Common myeloid progenitor, CD34-positive (primary cell): ENCODE data around the gene SEC62.

Experiments
- CTCF ChIA-PET: fragments of 350-600 bp; sonication (Branson Sonifier 250); formaldehyde crosslinking; loops from one replicate; lab custom pipeline; 2021; ENCODE audit warnings: antibody characterized with exemption; lab: Charles Lee
- POLR2A ChIA-PET: fragments of 350-600 bp; sonication (Branson Sonifier 250); formaldehyde crosslinking; loops from one replicate; lab custom pipeline; 2021; ENCODE audit warnings: antibody characterized with exemption; lab: Charles Lee
- DNase-seq, 3 donors: peaks; one replicate each; pipeline versions ENCODE4 v3.0.0 to v3.0.0-alpha.2; 2013
- H3K27ac ChIP-seq, 2 experiments: 1 replicate in 1 of 2; 2 replicates in 1 of 2; pipeline ENCODE4 v1.7.0; 2013; ENCODE audit warnings: inconsistent platforms in 2 of 2, low read length in 2 of 2, mild to moderate bottlenecking in 2 of 2, low read depth in 1 of 2, moderate library complexity in 1 of 2; ENCODE audit not compliant: severe bottlenecking in 2 of 2, insufficient read depth in 1 of 2, poor library complexity in 1 of 2
- H3K27me3 ChIP-seq, 5 experiments: replicated peaks in 2 of 5; 1 replicate in 3 of 5; 2 replicates in 2 of 5; pipeline versions ENCODE4 v1.6.1 to v1.7.0; 2013; ENCODE audit warnings: low read length in 4 of 5, mild to moderate bottlenecking in 2 of 5, moderate library complexity in 2 of 5, inconsistent platforms in 1 of 5; ENCODE audit not compliant: insufficient read depth in 5 of 5, control insufficient read depth in 4 of 5
- H3K36me3 ChIP-seq, 4 experiments: 1 replicate in 2 of 4; 2 replicates in 2 of 4; pipeline versions ENCODE4 v1.6.1 to v1.7.0; 2013; ENCODE audit warnings: low read length in 3 of 4, control low read depth in 1 of 4, mild to moderate bottlenecking in 1 of 4; ENCODE audit not compliant: control insufficient read depth in 4 of 4, insufficient read depth in 4 of 4
- H3K4me1 ChIP-seq, 4 experiments: 1 replicate in 3 of 4; 2 replicates in 1 of 4; pipeline versions ENCODE4 v1.6.1 to v1.7.1; 2013; ENCODE audit warnings: low read length in 3 of 4, mild to moderate bottlenecking in 3 of 4, control low read depth in 1 of 4, inconsistent platforms in 1 of 4, moderate library complexity in 1 of 4; ENCODE audit not compliant: control insufficient read depth in 4 of 4, insufficient read depth in 4 of 4; ENCODE audit errors: control extremely low read depth in 1 of 4
- H3K4me3 ChIP-seq, 7 experiments: 1 replicate in 4 of 7; 2 replicates in 3 of 7; pipeline versions ENCODE4 v1.5.1 to v1.7.0; 2013; ENCODE audit warnings: mild to moderate bottlenecking in 7 of 7, low read length in 6 of 7, moderate library complexity in 6 of 7, inconsistent platforms in 2 of 7, low read depth in 2 of 7, control low read depth in 1 of 7; ENCODE audit not compliant: insufficient read depth in 4 of 7, control insufficient read depth in 1 of 7; ENCODE audit errors: extremely low read depth in 1 of 7
- H3K9me3 ChIP-seq, 5 experiments: 1 replicate in 4 of 5; 2 replicates in 1 of 5; pipeline versions ENCODE4 v1.6.1 to v1.7.1; 2013; ENCODE audit warnings: low read length in 4 of 5, mild to moderate bottlenecking in 2 of 5, inconsistent platforms in 1 of 5, low read depth in 1 of 5, moderate library complexity in 1 of 5; ENCODE audit not compliant: control insufficient read depth in 4 of 5, insufficient read depth in 2 of 5; ENCODE audit errors: control extremely low read depth in 1 of 5
- WGBS: methylation state at CpG from one replicate; pipeline ENCODE4 v1.1.5; 2013; ENCODE audit not compliant: insufficient coverage; 5-methylcytosine and 5-hydroxymethylcytosine counted together

The SEC62 gene

GRCh38 chr3:170043506-170043905 is 76.9 kb downstream of the SEC62 start:
- Histone ChIP-seq H3K27ac (no peak overlapping the region), H3K36me3 (no peaks in the 10 kb centered on the region), H3K27me3 (peaks cover 0 to 5% (median 0%) of the 10 kb centered on the region in 5 experiments), H3K4me3 (no peak overlapping the region), H3K9me3 (no peaks in the 10 kb centered on the region), H3K4me1 (peaks cover 0 to 16% (median 13%) of the 10 kb centered on the region in 4 experiments)
- ChIA-PET POLR2A (no interaction called here), CTCF (interaction anchor here (1.5 to 2.5 kb wide), 3 partner anchors 9 to 23 kb away, joined by 3 to 12 read pairs (median 5); no protein-coding TSS in a partner anchor)
- WGBS = 97% methylated on average over 6 of the region's 7 CpGs
- no peak for DNase-seq

DNA sequence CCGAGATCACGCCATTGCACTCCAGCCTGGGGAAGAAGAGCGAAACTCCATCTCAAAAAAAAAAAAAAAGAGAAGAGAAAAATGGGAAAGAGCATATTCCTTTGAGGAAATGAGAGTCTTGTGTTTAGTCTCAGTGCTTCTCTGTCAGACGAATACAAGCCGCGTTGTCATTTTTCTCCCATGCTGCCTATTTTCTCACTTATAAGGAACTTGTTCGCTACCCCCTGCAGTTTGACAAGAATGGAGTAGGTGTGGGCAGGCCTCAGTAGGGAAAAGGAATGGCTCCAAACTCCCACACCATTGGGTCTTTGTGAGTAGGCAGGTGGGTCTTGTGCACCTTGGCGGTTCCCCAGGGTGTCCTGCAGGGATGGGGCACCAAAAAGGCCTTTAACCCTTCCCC is 77.7 kb downstream of the SEC62 start:
- peaks cover 0 to 11% (median 9%) of the 10 kb centered on the region in 4 experiments for H3K4me1 ChIP-seq
- H3K27me3 ChIP-seq = no peaks in the 10 kb centered on the region
- ChIA-PET CTCF (interaction anchor here (1.5 to 2.5 kb wide), 2 partner anchors 9 to 10 kb away, joined by 5 to 12 read pairs; no protein-coding TSS in a partner anchor), POLR2A (no interaction called here)
- H3K36me3 ChIP-seq = no peaks in the 10 kb centered on the region
- WGBS = 100% methylated on average over 5 of the region's 8 CpGs
- DNase-seq = no peak
- peak overlapping the region in 1 of 7 experiments; percentile 42 for H3K4me3 ChIP-seq
- no peak overlapping the region for H3K27ac ChIP-seq
- no peaks in the 10 kb centered on the region for H3K9me3 ChIP-seq

DNA sequence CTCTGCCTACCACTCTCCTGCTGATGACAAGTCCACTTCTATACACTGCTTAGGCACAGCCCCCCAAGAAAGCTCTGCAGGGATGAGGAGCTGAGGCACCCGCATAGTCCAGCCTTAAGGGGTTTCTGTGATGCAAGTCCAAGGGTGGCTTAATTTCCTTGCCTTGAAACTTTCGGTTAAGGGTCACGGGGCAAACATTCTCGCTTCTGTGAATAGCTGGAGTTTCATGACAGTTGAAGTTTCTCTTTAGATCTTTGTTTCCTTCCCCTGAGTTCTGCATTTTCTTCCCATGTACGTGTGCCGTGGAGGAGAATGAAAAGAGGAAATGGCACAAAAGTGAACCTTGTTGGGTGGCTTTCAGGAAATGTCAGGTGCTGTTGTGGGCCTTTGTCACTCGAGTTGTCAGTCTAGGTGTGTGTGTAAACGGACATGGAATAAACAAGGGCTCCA is 78.2 kb downstream of the SEC62 start:
- Histone ChIP-seq H3K27ac (peak overlapping the region in 1 of 2 experiments; percentile 0), H3K9me3 (no peaks in the 10 kb centered on the region), H3K4me1 (peaks cover 0 to 11% (median 9%) of the 10 kb centered on the region in 4 experiments), H3K27me3 (no peaks in the 10 kb centered on the region), H3K36me3 (no peaks in the 10 kb centered on the region), H3K4me3 (peak overlapping the region in 4 of 7 experiments; percentile 13 to 47 (median 28))
- DNase-seq = peak; percentile 42 to 74 (median 65)
- ChIA-PET CTCF (interaction anchor here (2.5 kb wide), 1 partner anchor 9 kb away, joined by 12 read pairs; no protein-coding TSS in a partner anchor), POLR2A (no interaction called here)
- WGBS = 5% methylated on average over 6 of the region's 8 CpGs

GRCh38 chr3:170046269-170047132 is 79.9 kb downstream of the SEC62 start:
- no peak overlapping the region for H3K27ac ChIP-seq
- 100% methylated on average over 3 of the region's 5 CpGs for WGBS
- ChIA-PET POLR2A (interaction anchor here (0.6 kb wide), 1 partner anchor 15 kb away, joined by 6 read pairs; no protein-coding TSS in a partner anchor), CTCF (interaction anchor here (0.6 to 2.9 kb wide), 3 partner anchors 12 to 42 kb away, joined by 3 to 6 read pairs (median 3); no protein-coding TSS in a partner anchor)
- H3K36me3 ChIP-seq = no peaks in the 10 kb centered on the region
- H3K9me3 ChIP-seq = no peaks in the 10 kb centered on the region
- H3K27me3 ChIP-seq = no peaks in the 10 kb centered on the region
- H3K4me3 ChIP-seq = no peak overlapping the region
- H3K4me1 ChIP-seq = peaks cover 0 to 11% (median 9%) of the 10 kb centered on the region in 4 experiments
- DNase-seq = no peak

DNA sequence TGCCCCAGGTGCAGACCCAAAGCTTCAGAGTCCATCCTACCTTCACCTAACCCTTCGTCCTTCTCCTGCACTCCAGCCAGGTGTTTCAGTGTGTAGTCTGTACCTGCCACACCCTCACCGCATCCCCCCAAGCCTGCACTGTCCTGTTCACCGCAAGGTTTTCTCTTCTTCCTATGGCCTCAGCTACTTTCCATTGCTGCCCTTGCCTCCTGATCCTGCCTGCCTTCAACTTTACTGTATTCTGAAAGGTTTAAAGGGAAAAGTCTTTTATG is 80.5 kb downstream of the SEC62 start:
- DNase-seq = no peak
- Histone ChIP-seq H3K36me3 (no peaks in the 10 kb centered on the region), H3K27me3 (no peaks in the 10 kb centered on the region), H3K4me3 (no peak overlapping the region), H3K27ac (no peak overlapping the region), H3K4me1 (peaks cover 0 to 11% (median 9%) of the 10 kb centered on the region in 4 experiments), H3K9me3 (no peaks in the 10 kb centered on the region)
- 100% methylated on average over 3 of the region's 3 CpGs for WGBS
- POLR2A ChIA-PET = interaction anchor here (0.6 kb wide), 1 partner anchor 44 kb away, joined by 5 read pairs; no protein-coding TSS in a partner anchor
- CTCF ChIA-PET = interaction anchor here (1.1 to 2.9 kb wide), 3 partner anchors 12 to 41 kb away, joined by 3 to 6 read pairs (median 3); no protein-coding TSS in a partner anchor
